Midbrain (tissue), 1 donor: ENCODE data around the gene FBXL7.

Experiments used
- DNase-seq: peaks from one replicate; lab custom pipeline; 2025; lab: John Stamatoyannopoulos, UW

Gene FBXL7

DNA sequence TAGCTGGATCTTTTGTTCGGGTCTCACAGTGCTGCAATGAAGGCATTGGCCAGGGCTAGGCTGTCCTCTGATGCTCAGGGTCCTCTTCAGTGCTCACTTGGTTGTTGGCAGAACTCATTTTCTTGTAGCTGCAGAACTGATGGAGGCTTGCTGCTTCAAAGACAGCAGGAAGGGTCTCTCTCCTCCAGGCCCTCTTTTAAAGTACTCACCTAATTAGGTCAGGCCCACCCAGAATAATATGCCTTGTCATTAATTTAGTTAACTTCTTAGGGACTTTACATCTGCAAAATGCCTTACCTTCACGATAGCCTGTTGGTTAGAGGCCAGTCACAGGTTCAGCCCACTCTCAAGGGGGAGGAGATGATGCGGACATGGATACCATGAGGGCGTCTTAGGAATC, 114.7 kb downstream of the FBXL7 start:
- no peak for DNase-seq

DNA sequence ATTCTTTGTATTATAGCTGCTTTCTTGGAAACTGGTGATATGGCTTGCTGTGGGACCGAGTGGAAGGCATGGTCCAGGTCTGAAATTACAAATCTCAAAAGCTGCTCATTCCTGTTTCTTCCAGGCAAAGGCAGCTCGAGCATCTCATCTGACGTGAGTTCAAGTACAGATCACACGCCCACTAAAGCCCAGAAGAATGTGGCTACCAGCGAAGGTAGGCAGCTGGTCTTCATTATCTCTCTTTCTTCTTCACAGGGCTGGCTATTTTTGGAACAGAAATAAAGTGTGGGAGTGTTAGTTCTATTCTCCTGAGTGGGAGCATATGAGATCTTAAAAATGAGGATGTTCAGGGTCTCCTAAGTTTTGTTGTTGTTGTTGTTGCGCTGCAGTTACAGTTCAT, 115.9 kb downstream of the FBXL7 start:
- DNase-seq = no peak

DNA sequence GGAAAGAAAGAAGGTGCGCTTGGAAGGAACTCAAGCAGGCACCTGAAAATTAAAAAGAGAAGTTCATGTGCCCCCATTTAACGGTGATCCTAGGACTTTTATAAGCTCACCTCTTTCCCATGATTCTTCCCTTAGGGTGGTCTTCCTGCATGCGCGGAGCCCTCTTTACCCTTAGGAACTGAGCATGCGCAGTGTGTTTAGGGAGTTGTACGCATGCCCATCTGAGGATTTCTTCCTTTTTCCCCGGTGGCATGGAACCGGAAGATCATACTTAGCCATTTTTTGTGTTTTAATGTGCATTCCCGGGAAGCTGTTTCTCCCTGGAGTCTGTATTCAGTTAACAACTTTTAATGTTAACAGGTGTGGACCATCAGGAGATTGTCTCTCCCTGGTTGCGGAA, 119.0 kb downstream of the FBXL7 start:
- DNase-seq = no peak

DNA sequence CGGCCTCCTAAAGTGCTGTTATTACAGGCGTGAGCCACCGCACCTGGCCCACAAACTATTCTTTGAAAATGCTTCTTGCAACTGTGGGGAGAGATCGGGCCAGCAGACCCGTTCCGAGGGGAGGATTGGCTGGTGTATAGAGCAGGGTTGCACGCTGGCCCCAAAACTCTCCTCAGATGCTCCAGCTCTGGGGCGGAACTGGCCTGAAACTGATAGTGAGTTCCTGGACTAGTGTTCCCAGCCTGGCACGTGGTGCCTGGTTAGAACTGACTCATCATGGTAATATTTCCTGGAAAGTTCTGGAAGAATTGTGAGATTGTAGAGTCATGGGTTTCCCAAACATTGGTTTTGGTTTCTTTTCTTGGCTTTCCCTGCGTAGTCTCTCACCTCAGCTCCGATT, 120.5 kb downstream of the FBXL7 start:
- no peak for DNase-seq

DNA sequence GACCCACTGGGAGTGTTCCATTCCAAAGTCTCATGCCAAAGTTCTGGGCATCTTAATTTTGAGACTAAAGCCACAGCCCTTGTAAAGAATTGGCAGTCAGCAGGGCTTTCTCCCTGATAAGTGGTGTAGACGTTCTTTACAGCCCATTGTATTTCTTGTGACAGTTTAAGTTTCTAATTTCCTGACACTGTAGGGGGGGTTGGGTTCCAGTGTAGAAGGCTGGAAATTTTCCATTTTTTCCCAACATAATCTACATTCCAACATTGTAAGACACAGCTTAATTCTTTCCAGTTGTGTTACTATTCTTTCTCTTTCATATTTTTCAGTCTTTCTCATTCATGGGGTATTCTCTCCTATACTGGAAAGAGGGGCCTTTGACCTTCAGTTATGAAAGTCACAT, 121.1 kb downstream of the FBXL7 start:
- no peak for DNase-seq

DNA sequence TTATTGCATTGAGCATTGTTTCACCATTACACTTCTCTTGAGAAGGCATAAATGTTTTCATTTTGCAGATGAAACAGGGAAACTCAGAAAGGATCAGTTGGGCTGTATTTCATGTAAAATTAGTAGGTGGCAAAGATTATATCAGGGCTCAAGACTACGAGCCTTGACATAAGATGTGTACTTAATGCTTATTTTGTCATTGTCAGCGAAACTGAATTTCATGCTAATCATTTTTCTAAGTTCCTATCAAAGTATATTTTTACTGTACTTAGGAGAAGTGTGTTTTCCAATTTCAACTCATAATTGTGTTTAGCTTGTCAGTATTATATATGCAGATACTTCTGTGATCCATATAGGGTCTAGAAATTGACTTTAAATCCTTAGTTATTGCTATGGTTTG, 123.8 kb downstream of the FBXL7 start:
- DNase-seq = no peak

DNA sequence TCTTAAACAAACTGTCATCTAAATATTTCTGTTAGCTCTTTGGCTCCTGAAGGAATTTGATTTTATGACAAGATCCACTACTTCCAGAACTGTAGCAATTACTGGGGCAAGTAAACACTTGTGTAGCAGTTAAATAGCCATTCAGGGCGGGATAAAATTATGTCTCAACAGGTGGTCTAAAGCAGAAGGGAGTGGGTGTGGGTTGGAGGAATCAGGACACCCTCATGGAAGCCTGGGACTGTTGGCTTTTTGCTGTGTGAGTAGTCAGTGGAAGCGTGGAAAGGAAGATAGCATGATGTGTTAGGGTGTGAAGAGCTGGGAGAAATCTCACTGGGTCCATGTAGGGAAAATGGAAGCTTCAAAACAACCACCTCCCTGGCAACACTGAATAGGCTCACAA, 127.1 kb downstream of the FBXL7 start:
- no peak for DNase-seq

DNA sequence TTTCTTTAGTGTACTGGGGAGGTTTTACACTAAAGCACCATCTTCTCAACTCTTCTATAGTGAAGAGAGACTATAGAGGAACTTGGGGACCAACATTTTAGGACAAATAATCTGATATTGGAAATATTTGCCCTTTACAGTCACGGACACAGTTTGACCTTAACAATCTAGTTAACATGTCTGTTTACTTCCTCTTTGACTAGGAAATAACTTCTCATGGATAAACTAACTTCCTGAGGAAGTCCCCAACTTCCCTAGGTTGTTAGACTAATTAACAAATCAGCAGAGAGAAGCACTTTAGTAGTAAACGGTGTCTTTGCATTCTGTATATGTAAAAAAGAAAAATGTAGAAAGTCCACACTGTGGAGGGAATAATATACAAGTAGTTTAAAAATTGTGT, 127.7 kb downstream of the FBXL7 start:
- no peak for DNase-seq

DNA sequence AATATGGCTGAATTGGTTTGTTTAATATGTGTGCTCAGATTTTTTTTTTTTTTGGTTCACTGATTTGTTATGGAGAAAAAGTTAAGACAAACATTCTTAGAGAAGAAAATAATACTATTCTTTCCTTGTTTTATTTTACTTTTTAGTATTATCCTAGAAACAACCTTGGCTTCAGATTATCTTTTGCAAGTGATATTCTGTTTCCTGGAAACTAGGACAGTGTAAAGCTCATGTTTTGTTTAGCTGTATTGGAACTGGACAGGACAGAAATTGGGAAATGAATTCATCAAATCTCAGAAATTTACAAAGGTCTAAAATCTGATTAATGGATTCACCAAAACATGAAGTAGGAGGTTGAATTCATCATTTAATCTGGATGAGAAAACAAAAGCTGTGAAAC, 130.5 kb downstream of the FBXL7 start:
- DNase-seq = no peak

DNA sequence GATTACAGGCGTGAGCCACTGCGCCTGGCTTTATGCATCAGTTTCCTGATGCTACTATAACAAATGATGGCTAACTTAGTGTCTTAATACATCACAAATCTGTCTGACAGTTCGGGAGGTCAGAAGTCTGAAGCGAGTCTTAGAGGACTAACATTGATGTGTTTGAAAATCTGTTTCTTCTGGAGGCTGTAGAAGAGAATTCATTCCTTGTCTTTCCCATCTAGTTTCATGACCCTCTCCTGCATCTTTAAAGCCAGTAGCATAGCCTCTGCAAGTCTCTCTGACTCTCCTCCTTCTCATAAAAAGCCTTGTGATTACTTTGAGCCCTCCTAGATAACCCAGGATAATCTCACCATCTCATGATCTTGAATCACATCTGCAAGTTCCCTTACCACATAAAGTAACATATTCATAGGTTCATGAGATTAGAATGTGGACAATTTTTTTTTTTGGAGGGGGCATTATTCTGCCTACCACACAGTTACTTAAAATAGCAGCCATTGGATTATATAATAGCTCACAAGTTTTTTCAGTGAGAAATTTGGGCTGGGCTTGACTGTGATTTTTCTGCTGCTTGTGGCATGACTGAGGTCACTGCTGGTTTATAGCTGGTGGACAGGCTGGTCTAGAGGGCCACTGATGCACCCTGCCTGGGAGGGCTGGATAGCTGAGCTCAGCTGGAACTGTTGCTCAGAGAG, 134.8 kb downstream of the FBXL7 start:
- DNase-seq = no peak

DNA sequence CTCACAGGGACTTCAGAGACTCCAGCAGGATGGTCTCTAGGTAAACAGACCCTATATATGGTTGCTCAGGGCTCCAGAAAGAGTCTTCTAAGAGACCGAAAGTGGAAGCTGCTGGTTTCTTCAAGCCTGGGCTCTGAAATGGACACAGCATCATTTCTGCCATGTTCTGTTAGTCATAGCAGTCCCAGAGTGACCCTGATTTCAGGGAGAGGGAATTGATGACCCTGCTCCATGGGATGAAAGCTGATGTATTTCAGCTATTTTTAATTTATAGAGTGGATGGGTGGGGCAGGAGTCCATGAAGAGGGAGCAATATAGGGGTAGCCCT, 135.3 kb downstream of the FBXL7 start:
- DNase-seq = no peak

DNA sequence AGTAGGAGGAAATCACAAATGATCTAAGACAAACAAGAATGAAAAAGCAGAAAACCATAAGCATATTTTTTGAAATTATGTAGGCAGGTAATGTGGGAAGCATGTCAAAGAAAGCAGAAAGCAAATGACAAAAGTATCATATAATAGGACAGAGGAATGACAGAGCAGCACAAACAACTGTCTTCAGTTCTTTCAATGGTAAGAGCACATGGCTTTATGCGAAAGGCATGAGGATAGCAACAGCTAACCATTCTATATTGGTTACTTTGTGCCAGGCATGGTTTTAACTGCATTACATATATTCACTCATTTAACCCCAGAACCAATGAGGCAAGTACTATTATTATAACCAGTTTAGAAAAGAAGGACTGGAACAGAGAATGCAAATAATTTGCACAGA, 137.4 kb downstream of the FBXL7 start:
- no peak for DNase-seq

DNA sequence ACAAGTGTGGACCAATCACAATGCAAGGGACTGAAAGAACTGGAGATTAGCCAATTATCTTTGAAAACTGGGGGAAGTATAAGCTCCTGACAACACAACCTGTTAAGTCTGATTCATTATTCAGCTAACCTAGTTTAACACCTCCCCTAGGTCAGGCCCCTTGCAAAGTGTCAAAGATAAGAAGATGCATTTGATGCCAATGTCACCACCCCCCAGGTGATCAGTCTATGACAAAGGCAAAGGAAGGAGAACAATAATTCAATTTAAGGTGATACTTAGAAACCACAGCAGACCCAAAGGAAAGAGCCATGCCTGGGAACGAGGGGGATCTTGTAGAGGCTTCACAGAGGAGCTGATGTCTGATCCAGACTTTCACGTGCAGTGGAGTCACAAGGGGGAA, 137.9 kb downstream of the FBXL7 start:
- no peak for DNase-seq

DNA sequence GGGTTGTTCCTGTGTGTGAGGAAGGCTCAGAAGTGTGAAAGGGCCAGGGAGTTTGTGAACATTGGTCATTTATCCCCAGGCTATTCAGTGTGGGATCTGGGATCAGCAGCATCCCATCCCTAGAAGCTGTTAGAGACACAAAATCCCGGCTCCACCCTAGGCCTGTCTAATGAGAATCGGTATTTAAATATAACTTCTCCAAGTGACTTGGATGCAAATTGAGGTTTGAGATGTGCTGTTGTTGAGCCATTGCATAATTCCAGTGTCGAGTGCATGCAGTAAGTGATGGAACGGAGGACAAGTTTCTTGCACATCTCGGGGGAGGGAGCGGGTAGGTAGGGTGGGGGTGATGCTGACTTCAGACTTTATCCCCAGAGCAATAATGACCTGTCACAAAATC, 138.3 kb downstream of the FBXL7 start:
- DNase-seq = no peak

DNA sequence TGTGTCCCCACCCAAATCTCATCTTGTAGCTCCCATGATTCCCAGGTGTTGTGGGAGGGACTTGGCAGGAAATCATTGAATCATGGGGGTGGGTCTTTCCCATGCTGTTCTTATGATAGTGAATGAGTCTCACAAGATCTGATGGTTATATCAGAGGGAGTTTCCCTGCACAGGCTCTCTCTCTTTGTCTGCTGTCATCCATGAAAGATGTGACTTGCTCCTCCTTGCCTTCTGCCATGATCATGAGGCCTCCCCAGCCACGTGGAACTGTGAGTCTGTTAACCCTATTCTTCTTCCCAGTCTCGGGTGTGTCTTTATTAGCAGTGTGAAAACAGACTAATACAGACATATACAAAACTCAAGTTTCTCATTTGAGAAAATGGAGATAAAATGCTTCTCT, 139.3 kb downstream of the FBXL7 start:
- DNase-seq = no peak

DNA sequence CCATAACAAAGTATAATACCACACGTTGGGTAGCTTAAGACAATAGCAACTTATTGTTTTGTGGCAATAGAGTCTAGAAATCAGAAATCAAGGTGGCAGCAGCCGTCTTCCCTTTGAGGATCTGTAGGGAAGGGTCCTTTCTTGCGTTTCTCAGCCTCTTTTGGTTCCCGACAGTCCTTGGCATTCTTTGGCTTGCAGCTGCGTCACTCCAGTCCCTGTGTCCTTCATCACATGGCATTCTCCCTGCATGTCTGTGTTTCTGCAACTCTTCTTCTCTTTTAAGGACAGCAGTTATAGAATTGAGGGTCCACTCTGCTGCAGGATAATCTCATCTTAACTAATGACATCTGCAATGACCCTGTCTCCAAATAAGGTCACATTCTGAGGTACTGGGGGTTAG, 140.1 kb downstream of the FBXL7 start:
- no peak for DNase-seq

DNA sequence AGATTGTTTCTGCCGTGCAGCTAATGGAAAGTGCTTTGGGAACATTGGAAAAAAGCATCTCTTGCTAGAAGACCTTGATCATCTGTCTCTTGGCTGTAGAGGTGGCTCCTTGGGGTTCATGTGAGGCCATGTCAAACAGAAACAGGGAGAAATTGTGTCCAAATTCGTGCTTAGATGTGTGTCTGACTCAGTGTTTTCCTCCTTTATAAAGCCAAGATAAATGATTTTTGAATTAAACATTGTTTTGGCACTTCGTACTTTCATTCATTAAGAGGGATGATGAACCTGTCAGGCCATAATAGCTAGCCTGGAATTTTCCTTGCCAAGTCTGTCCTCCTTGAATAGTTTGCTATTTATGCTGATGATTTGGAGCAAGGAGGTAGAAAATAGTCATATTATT, 143.8 kb downstream of the FBXL7 start:
- DNase-seq = no peak

DNA sequence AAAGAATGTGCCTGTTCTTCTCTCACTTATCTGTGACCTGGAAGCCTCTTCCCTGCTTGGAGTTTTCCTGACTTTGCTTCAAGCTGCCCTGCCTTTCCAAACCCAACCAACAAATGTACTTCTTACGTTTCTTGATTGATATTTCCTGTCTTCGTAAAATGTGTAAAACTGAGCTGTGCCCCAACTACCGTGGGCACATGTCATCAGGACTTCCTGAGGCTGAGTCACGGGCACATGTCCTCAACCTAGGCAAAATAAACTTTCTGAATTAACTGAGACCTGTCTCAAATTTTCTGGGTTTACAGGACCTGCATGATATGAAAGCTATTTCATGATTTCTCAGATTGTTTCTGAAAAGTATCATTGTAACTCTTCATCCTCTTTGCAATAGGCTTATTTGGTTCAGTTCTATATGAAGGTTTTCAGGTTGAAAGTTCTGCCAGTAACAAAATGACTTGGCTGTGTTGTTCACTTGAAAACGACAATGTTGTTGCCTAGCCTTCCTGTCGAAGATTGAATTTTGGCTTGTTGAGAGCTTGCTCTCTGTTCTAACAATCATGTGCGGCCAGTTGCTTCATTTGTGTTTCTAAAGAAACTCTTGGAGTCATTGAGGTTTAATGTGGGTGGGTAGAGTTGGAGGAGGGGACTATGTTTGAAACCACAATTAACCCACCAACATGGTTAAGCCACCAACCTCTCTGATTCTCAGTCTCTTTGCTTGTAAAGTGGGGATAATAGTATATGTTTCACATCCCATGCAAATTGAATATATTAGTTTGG, 145.6 kb downstream of the FBXL7 start:
- no peak for DNase-seq

DNA sequence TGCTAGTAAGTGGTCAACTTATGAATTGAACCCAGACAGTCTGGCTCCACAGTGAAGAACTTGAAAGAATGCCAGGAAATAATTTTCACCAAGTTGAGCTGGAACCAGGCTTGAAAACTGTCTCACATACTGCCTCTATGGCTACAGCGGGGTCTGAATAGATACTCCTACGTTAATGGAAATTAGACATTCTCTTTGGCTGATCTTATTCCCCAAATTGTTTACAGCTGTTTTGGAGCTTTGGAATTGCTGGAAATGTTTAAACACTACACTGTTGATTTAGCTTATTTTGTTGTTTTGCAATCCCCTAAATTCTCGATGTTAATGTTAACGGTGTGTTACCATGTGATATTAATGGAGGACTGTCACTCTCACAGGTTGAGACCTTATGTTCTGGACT, 146.4 kb downstream of the FBXL7 start:
- DNase-seq = no peak

DNA sequence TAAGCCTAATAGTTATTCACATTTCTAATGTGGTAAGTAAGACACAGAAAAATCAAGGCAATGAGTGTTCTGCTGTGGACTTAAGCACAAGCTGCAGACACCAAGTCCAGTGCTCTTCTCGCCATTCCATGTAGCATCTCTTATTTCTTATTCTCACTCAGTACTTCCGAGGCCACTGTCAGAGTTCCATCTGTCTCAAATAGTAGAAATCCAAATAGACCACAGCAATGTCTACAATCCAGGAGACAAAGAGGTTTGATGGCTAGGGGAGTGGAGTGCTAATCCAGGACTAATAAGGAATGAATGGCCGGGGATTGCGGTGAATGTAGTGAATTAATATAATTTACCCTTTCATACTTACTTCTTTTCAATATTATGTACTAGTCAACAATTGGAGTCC, 147.3 kb downstream of the FBXL7 start:
- no peak for DNase-seq

DNA sequence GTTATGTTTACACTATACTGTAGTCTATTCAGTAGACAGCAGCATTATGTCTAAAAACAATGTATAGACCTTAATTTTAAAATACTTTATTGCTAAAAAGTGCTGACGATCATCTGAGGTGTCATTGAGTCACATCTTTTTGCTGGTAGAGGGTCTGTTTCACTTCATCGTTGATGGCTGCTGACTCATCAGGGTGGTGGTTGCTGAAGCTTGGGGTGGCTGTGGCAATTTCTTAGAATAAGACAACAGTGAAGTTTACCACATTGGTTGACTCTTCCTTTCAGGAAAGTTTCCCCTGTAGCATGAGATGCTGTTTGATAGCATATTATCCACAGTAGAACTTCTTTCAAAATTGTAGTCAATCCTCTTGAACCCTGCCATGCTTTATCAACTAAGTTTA, 150.3 kb downstream of the FBXL7 start:
- DNase-seq = no peak

DNA sequence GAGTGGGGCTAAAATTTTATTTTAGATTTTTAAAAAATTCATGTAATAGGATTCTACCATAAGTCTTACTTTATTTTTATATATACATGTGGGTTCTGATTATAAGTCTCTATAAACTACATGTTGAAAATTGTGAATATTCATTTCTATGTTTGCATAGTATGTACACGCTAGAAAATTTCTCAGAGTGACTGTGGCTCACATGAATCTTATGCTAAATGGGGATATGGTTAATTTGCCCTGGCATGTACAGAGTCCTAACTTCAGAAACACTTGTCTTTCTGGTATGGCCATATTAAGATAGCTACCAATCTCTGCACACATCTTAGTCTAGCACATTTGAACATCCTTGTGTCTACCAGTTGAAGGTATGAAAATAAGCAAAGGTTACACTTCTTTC, 154.8 kb downstream of the FBXL7 start:
- no peak for DNase-seq

DNA sequence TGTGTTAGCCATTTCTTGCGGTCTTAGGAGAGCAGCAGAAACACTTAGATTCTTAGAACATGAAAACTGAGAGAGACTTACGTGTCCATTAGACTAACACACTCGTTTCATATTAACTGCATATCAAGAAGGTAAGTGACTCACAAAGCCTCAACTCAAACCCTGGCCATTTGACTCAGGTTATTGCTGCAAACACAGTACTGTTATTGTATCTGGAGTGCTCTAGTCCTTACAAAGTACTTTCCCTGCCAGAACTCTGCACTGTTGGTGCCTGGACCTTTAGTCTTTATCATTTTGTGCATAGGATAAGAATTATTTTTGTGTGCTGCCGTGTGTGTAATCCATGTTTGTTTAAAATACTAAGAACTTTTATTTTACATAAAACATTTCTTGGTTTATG, 155.7 kb downstream of the FBXL7 start:
- no peak for DNase-seq

DNA sequence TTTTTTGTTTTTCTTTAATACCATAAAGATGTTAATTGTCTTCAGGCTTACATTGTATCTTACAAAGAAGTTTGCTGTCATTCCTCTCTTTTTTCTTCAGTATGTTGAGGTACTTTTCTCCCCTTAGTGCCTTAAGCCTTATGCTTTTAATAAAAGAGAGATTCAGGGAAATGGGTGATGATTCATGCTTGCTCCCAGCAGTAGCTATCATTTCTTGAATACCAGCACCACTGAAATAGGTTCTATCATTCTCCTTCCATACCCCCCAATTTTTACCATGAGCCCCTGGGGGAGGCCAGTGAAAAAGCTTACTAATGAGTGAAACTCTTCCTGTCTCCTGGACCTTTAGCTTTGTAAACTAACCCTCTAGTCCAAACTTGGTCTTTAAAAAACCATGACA, 165.0 kb downstream of the FBXL7 start:
- DNase-seq = no peak
